K562 (cell line): ENCODE measurements around the gene LINGO3. TPM values are rescaled to one million over a fixed set of nuclear protein-coding genes. Genes with fewer than 3 reads are reported as not detected.

Source experiments
- BDP1 ChIP-seq: IDR thresholded peaks from 3 replicates; pipeline ENCODE4 v1.6.1; 2011; ENCODE audit not compliant: insufficient read length, insufficient read depth
- BHLHE40 ChIP-seq: IDR thresholded peaks from 2 replicates; pipeline ENCODE4 v1.6.1; 2011; ENCODE audit warnings: low read length, improper control_type of control experiment
- CCNT2 ChIP-seq: IDR thresholded peaks from 2 replicates; pipeline ENCODE4 v1.6.1; 2011; ENCODE audit warnings: borderline replicate concordance, low read depth, mild to moderate bottlenecking, moderate library complexity, mixed read lengths, low read length; ENCODE audit not compliant: insufficient read length; ENCODE audit errors: extremely low read depth
- DMBX1 ChIP-seq: fragments of 250-450 bp; sonication (Bioruptor Pico); IDR thresholded peaks from 2 replicates; pipeline ENCODE4 v1.8.0; 2022; ENCODE audit warnings: inconsistent platforms, mild to moderate bottlenecking, moderate library complexity, borderline replicate concordance
- FOXM1 ChIP-seq, 2 experiments: fragments of 450-650 bp in 1 of 2; sonication (generic) in 1 of 2; formaldehyde crosslinking in 1 of 2; IDR thresholded peaks; 2 replicates each; pipeline versions ENCODE4 v1.6.1 to v1.9.0; 2017 to 2022; ENCODE audit warnings: low read depth in 2 of 2, mild to moderate bottlenecking in 2 of 2, missing genetic modification reagents in 1 of 2, moderate library complexity in 1 of 2
- L3MBTL2 ChIP-seq: fragments of 450-650 bp; IDR thresholded peaks from 2 replicates; pipeline ENCODE4 v1.6.1; 2016; ENCODE audit warnings: mild to moderate bottlenecking, moderate library complexity
- MECOM ChIP-seq: fragments of 250-450 bp; sonication (Bioruptor Pico); IDR thresholded peaks from 2 replicates; pipeline ENCODE4 v1.8.0; 2022; ENCODE audit warnings: inconsistent platforms
- MNT ChIP-seq, 2 experiments: fragments of 450-650 bp; conservative IDR thresholded peaks; 2 replicates each; pipeline ENCODE4 v1.6.1; 2017; ENCODE audit warnings: mild to moderate bottlenecking in 2 of 2, moderate library complexity in 2 of 2
- MTF1 ChIP-seq: fragments of 250-450 bp; sonication (Bioruptor Pico); IDR thresholded peaks from 2 replicates; pipeline ENCODE4 v1.9.0; 2021; ENCODE audit warnings: moderate library complexity, mild to moderate bottlenecking, inconsistent platforms, borderline replicate concordance
- NFIC ChIP-seq: fragments of 450-650 bp; IDR thresholded peaks from 2 replicates; pipeline ENCODE4 v1.6.1; 2017; ENCODE audit warnings: mild to moderate bottlenecking, inconsistent platforms
- PCBP1 ChIP-seq: fragments of 200-400 bp; formaldehyde crosslinking; IDR thresholded peaks from 2 replicates; pipeline ENCODE4 v1.6.1; 2018; ENCODE audit warnings: mild to moderate bottlenecking, low read depth, low read length; ENCODE audit not compliant: poor library complexity, severe bottlenecking
- PURB ChIP-seq: sonication (generic); formaldehyde crosslinking; IDR thresholded peaks from 2 replicates; pipeline ENCODE4 v1.9.0; 2021; ENCODE audit warnings: low read depth, mild to moderate bottlenecking, missing genetic modification reagents
- RBM22 ChIP-seq: fragments of 200-400 bp; formaldehyde crosslinking; IDR thresholded peaks from 2 replicates; pipeline ENCODE4 v1.6.1; 2018; ENCODE audit warnings: low read length, low read depth; ENCODE audit not compliant: poor library complexity, severe bottlenecking
- TAF9B ChIP-seq: fragments of 450-650 bp; IDR thresholded peaks from 2 replicates; pipeline ENCODE4 v1.6.1; 2018; ENCODE audit warnings: mild to moderate bottlenecking; ENCODE audit not compliant: partially characterized antibody
- TGIF2 ChIP-seq: sonication (generic); formaldehyde crosslinking; IDR thresholded peaks from 2 replicates; pipeline ENCODE4 v1.8.1; 2022; ENCODE audit warnings: mild to moderate bottlenecking, missing genetic modification reagents, moderate library complexity
- ZBED1 ChIP-seq: IDR thresholded peaks from 2 replicates; pipeline ENCODE4 v1.6.1; 2014
- ZBTB9 ChIP-seq: fragments of 450-650 bp; formaldehyde crosslinking; IDR thresholded peaks from 2 replicates; pipeline ENCODE4 v1.4.0; 2020; ENCODE audit warnings: mild to moderate bottlenecking, moderate library complexity
- ZNF583 ChIP-seq: fragments of 250-450 bp; sonication (Bioruptor Pico); IDR thresholded peaks from 2 replicates; pipeline ENCODE4 v1.4.0; 2020
- polyA plus RNA-seq, 8 experiments: library from polyadenylated mRNA; depleted of rRNA in 4 of 8; stranded (reverse) in 5 of 8; unstranded in 3 of 8; fragments of >200 nt; fragmentation: Nextera tagmentation in 2 of 8; fragmentation: Illumina TruSeq in 1 of 8; extraction: Ambion mirVana in 2 of 8; extraction: Trizol in 1 of 8; gene quantifications; 2 replicates each; pipeline versions ENCODE4 v1.2.1 to v1.2.3, GENCODE V29; 2011 to 2014; ENCODE audit warnings: inconsistent platforms in 1 of 8, missing spikeins in 1 of 8
- total RNA-seq, 7 experiments: library from RNA; depleted of rRNA in 6 of 7; stranded (reverse); fragments of >200 nt in 6 of 7; fragmentation: Illumina TruSeq in 2 of 7; extraction: Trizol in 2 of 7; gene quantifications; 2 replicates each; pipeline versions ENCODE4 v1.2.1 to v1.2.3, GENCODE V29; 2011 to 2021; ENCODE audit warnings: low replicate concordance in 1 of 7
- TF ChIP-seq, protein P1 (sequence below): fragments of 200-800 bp; sonication (Bioruptor generic); IDR thresholded peaks from 2 replicates; pipeline ENCODE4 v1.6.1; 2016; ENCODE audit warnings: missing genetic modification characterization, missing compliant biosample characterization

LINGO3 gene
- total and polyA plus RNA-seq, 9 of the 15 experiments (the other 6 are each of a cell fraction or from before 2014, with no cell fraction given): 0.03 to 0.05 (median 0.03) TPM; not detected in 6

- TF ChIP-seq PCBP1: peak; percentile 97
- peak; percentile 85 to 90 for TF ChIP-seq MNT (conservative IDR thresholded peaks at IDR 0.05)
- no peak for TF ChIP-seq TGIF2 (CRISPR knock-in tag)
- TF ChIP-seq L3MBTL2: peak; percentile 57
- TF ChIP-seq MTF1: no peak
- no peak for TF ChIP-seq TAF9B
- TF ChIP-seq CCNT2: peak; percentile 81
- TF ChIP-seq MECOM (CRISPR knock-in tag): no peak
- TF ChIP-seq BDP1: no peak
- TF ChIP-seq ZBED1: peak; percentile 86
- TF ChIP-seq RBM22: peak; percentile 86
- TF ChIP-seq BHLHE40: peak; percentile 91
- TF ChIP-seq DMBX1 (CRISPR knock-in tag): 0 out of 2 replicates have a peak, but pooled peaks have one; percentile 87
- no peak for TF ChIP-seq FOXM1 (IDR thresholded peaks at IDR 0.05; ENCODE audit: low read depth)
- no peak for TF ChIP-seq FOXM1 (CRISPR knock-in tag; IDR thresholded peaks at IDR 0.05; ENCODE audit: low read depth)
- no peak for TF ChIP-seq PURB (CRISPR knock-in tag)
- TF ChIP-seq ZNF583 (CRISPR knock-in tag): no peak
- TF ChIP-seq, protein P1, sequence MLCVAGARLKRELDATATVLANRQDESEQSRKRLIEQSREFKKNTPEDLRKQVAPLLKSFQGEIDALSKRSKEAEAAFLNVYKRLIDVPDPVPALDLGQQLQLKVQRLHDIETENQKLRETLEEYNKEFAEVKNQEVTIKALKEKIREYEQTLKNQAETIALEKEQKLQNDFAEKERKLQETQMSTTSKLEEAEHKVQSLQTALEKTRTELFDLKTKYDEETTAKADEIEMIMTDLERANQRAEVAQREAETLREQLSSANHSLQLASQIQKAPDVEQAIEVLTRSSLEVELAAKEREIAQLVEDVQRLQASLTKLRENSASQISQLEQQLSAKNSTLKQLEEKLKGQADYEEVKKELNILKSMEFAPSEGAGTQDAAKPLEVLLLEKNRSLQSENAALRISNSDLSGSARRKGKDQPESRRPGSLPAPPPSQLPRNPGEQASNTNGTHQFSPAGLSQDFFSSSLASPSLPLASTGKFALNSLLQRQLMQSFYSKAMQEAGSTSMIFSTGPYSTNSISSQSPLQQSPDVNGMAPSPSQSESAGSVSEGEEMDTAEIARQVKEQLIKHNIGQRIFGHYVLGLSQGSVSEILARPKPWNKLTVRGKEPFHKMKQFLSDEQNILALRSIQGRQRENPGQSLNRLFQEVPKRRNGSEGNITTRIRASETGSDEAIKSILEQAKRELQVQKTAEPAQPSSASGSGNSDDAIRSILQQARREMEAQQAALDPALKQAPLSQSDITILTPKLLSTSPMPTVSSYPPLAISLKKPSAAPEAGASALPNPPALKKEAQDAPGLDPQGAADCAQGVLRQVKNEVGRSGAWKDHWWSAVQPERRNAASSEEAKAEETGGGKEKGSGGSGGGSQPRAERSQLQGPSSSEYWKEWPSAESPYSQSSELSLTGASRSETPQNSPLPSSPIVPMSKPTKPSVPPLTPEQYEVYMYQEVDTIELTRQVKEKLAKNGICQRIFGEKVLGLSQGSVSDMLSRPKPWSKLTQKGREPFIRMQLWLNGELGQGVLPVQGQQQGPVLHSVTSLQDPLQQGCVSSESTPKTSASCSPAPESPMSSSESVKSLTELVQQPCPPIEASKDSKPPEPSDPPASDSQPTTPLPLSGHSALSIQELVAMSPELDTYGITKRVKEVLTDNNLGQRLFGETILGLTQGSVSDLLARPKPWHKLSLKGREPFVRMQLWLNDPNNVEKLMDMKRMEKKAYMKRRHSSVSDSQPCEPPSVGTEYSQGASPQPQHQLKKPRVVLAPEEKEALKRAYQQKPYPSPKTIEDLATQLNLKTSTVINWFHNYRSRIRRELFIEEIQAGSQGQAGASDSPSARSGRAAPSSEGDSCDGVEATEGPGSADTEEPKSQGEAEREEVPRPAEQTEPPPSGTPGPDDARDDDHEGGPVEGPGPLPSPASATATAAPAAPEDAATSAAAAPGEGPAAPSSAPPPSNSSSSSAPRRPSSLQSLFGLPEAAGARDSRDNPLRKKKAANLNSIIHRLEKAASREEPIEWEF (CRISPR knock-in tag): no peak
- TF ChIP-seq NFIC: peak; percentile 62
- TF ChIP-seq ZBTB9 (CRISPR knock-in tag): no peak; the same call in 1 of the 2 replicates
Observed at GRCh38 chr19:2269244-2270156, 38.5 kb downstream of the LINGO3 start (continued).
